Karpas-422 (cell line): ENCODE measurements around the gene SDCBP2. TPM values are rescaled to one million over a fixed set of nuclear protein-coding genes. Genes with fewer than 3 reads are reported as not detected.

Experiments used
- DNase-seq: peaks from one replicate; pipeline ENCODE4 v3.0.0-alpha.2; 2015
- H2AFZ ChIP-seq: fragments of 200-600 bp; sonication (generic); 2 replicates; pipeline ENCODE4 v1.6.1; 2014; ENCODE audit warnings: antibody characterized with exemption, low read length, mixed read lengths
- H3K27ac ChIP-seq: fragments of 200-600 bp; sonication (generic); 2 replicates; pipeline ENCODE4 v1.5.1; 2014; ENCODE audit warnings: mild to moderate bottlenecking, low read length, moderate library complexity
- H3K27me3 ChIP-seq: fragments of 200-600 bp; sonication (generic); 2 replicates; pipeline ENCODE4 v1.6.1; 2014; ENCODE audit warnings: low read length, mixed read lengths
- H3K36me3 ChIP-seq: fragments of 200-600 bp; sonication (generic); 2 replicates; pipeline ENCODE4 v1.6.1; 2014; ENCODE audit warnings: low read length, mixed read lengths; ENCODE audit not compliant: insufficient read depth
- H3K4me1 ChIP-seq: fragments of 200-600 bp; sonication (generic); 2 replicates; pipeline ENCODE4 v1.6.1; 2014; ENCODE audit warnings: mild to moderate bottlenecking, low read length, mixed read lengths
- H3K4me2 ChIP-seq: fragments of 200-600 bp; sonication (generic); 2 replicates; pipeline ENCODE4 v1.6.1; 2014; ENCODE audit warnings: low read length, low read depth, mild to moderate bottlenecking; ENCODE audit not compliant: poor library complexity, severe bottlenecking
- H3K4me3 ChIP-seq: fragments of 200-600 bp; sonication (generic); 2 replicates; pipeline ENCODE4 v1.5.1; 2014; ENCODE audit warnings: mild to moderate bottlenecking, antibody characterized with exemption, low read length, mixed read lengths
- H3K79me2 ChIP-seq: fragments of 200-600 bp; sonication (generic); 2 replicates; pipeline ENCODE4 v1.6.1; 2014; ENCODE audit warnings: mild to moderate bottlenecking, low read length, mixed read lengths
- H3K9ac ChIP-seq: fragments of 200-600 bp; sonication (generic); 2 replicates; pipeline ENCODE4 v1.6.0; 2014; ENCODE audit warnings: low read length
- H3K9me2 ChIP-seq: fragments of 200-600 bp; sonication (generic), shearing (Covaris generic); replicated peaks from 2 replicates; pipeline ENCODE4 v1.6.0; 2014; ENCODE audit warnings: mild to moderate bottlenecking, low read length, moderate library complexity; ENCODE audit not compliant: insufficient read depth
- H3K9me3 ChIP-seq: fragments of 300-700, 200-600 bp; sonication (generic); 2 replicates; pipeline ENCODE4 v1.6.1; 2014; ENCODE audit warnings: low read length, mixed read lengths
- H4K20me1 ChIP-seq: fragments of 200-600 bp; sonication (generic); 2 replicates; pipeline ENCODE4 v1.6.1; 2014; ENCODE audit warnings: mild to moderate bottlenecking, antibody characterized with exemption, low read length, low read depth; ENCODE audit not compliant: insufficient read depth
- total RNA-seq: library from RNA; depleted of rRNA; stranded (reverse); fragments of >200 nt; shearing (Covaris generic); gene quantifications from 2 replicates; pipeline ENCODE4 v1.2.3, GENCODE V29; 2014; ENCODE audit warnings: low replicate concordance; rRNA removed

Gene SDCBP2, protein sequence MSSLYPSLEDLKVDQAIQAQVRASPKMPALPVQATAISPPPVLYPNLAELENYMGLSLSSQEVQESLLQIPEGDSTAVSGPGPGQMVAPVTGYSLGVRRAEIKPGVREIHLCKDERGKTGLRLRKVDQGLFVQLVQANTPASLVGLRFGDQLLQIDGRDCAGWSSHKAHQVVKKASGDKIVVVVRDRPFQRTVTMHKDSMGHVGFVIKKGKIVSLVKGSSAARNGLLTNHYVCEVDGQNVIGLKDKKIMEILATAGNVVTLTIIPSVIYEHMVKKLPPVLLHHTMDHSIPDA
- total RNA-seq: 1.8 TPM in 1 of 2 replicates, not detected in the other

DNA sequence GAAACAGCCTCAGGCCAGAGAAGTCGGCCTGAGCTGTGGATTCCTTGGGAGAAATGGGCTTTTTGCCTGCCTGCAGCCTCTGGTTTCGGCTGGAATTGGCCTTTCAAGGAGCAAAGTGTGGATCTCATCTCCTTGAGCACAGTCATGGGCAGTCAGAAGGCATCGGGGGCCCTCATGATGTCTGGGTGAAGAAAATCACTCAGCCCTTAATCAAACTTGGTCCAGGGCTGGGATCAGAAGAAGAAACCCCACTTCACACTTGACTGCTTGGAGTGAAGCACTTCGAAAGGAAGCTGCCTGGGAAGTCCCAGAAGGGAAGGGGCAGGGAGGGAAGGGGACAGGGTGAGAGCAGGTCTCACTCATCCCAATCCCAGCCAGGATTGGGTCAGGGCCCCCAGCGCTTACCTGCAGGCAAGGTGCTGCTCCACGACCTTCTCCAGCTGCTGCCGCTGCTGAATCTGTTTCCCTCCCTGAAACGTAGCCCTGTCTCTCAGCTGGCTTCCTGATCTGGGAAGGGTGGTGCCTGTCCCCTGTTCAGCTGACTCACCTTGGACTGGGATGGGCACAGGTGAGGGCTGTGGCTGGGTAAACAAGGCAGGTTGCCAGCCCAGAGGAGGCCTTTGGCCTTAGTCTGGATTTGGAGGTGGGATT is at the start of gene SDCBP2:
Gene SDCBP2 (minus strand): TSS at position 460 of the 651 bp plus-strand sequence. CDS start 8,723 bp downstream, outside the sequence.
- H3K4me1 ChIP-seq: peaks cover 31% of the 10 kb centered on the region
- no peak within 1 kb of the TSS for H3K27ac ChIP-seq
- H3K9ac ChIP-seq: no peak within 1 kb of the TSS
- H3K27me3 ChIP-seq: no peaks in the 10 kb centered on the region
- DNase-seq: no peak
- no peak within 1 kb of the TSS for H2AFZ ChIP-seq
- H3K36me3 ChIP-seq: 0 out of 2 replicates have a peak, but pooled peaks cover 10% of the 10 kb centered on the region
- peak within 1 kb of the TSS; percentile 87 for H3K4me2 ChIP-seq
- no peak within 1 kb of the TSS for H3K4me3 ChIP-seq
- peaks cover 14% of the 10 kb centered on the region for H4K20me1 ChIP-seq
- no peaks in the 10 kb centered on the region for H3K9me3 ChIP-seq
- peaks cover 86% of the 10 kb centered on the region for H3K79me2 ChIP-seq
- H3K9me2 ChIP-seq: no peaks in the 10 kb centered on the region

DNA sequence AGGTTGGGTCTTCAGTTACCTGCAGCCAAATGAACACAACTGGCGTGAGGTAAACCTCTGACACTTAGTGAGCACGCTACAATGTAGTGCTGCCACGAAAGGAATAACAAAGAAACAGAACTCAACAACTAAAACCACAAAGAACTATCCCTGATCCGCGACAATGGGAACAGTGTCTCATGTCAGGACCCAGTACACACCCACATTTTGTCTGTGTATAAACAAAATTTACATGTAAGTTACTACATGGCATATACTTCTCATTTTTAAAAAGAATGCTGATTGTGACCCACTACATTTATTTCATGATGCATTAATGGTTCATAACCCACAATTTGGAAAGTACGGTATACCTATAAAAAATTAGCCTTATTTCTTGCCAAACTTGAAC is 49.8 kb upstream of the SDCBP2 start:
- H3K9ac ChIP-seq: no peak overlapping the region
- peaks cover 74% of the 10 kb centered on the region for H3K4me1 ChIP-seq

DNA sequence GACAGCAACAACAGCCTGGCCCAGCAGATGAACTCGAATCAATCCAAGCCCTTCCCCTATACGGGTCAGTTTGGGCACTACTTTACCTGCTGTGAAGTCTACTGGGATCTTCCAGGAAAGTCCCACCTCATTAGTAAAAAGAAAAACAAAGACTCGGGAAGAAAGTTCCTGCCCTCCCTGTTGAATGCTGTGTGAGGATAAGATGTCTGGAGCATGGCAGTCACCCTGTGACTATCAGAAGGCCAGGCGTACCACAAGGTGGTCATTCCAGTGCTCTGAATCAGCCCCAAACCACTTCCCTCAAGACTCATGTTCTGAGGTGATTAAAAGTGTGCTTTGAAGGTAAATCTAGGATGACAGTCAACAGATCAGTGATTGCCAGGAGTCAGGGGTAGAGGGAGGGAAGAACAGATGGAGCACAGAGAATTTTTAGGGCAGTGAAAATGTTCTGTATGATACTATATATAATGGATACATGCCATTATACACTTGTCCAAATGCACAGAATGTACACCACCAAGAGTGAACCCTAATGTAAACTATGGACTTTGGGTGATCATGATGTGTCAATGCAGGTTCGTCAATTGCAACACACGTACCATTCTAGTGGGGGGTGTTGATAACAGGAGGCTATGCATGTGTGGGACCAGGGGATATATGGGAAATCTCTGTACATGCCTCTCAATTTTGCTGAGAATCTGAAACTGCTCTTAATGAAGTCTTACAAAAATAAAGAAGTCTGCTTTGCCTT is 49.2 kb upstream of the SDCBP2 start:
- DNase-seq: no peak
- Histone ChIP-seq H3K27ac (no peak overlapping the region), H3K79me2 (peaks cover 100% of the 10 kb centered on the region), H3K4me1 (peaks cover 70% of the 10 kb centered on the region), H3K4me2 (no peak overlapping the region), H3K4me3 (no peak overlapping the region), H4K20me1 (peaks cover 73% of the 10 kb centered on the region), H3K36me3 (peaks cover 28% of the 10 kb centered on the region), H3K9me3 (no peaks in the 10 kb centered on the region), H3K9me2 (no peaks in the 10 kb centered on the region), H2AFZ (no peak overlapping the region), H3K9ac (no peak overlapping the region; the same call in 1 of the 2 replicates), H3K27me3 (no peaks in the 10 kb centered on the region)

More for the DNA sequence above, 49.8 kb upstream of the SDCBP2 start:
- no peak overlapping the region for H2AFZ ChIP-seq
- no peak overlapping the region for H3K27ac ChIP-seq
- H3K9me3 ChIP-seq: no peaks in the 10 kb centered on the region
- H4K20me1 ChIP-seq: peaks cover 78% of the 10 kb centered on the region
- H3K79me2 ChIP-seq: peaks cover 100% of the 10 kb centered on the region
- no peaks in the 10 kb centered on the region for H3K9me2 ChIP-seq
- no peak for DNase-seq
- H3K36me3 ChIP-seq: peaks cover 23% of the 10 kb centered on the region; the same call in 1 of the 2 replicates
- H3K4me2 ChIP-seq: no peak overlapping the region
- H3K4me3 ChIP-seq: no peak overlapping the region
- H3K27me3 ChIP-seq: no peaks in the 10 kb centered on the region

DNA sequence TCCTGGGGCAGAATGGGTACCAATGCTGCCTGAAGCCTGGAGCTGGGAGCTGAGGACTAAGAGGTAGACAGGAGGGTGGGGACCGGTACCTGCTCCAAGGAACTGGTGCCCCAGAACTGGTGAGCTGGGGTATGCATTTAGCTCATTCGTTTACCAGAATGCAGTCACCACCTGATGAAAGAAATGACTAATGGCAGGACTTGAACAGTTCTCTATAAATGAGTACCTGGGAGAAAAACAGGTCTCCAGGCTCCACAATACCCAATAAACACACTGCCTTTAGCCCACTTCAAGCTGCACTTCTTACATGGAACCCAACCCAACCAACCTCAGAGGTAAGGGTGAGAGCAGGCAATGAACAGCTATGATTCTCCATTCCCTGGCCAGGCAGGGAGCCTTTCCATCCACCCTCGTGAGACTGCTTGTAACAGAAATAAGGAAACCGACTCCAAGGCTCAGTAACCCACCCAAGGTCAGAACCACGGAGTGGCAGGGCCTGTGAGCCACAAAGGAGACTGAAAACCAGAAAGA is 48.5 kb upstream of the SDCBP2 start:
- Histone ChIP-seq H3K36me3 (peaks cover 32% of the 10 kb centered on the region), H3K79me2 (peaks cover 100% of the 10 kb centered on the region), H3K4me2 (peak overlapping the region; percentile 34), H2AFZ (no peak overlapping the region), H4K20me1 (peaks cover 69% of the 10 kb centered on the region), H3K9ac (no peak overlapping the region; the same call in 1 of the 2 replicates), H3K9me2 (no peaks in the 10 kb centered on the region), H3K27ac (peak overlapping the region; percentile 10; the same call in 1 of the 2 replicates), H3K9me3 (no peaks in the 10 kb centered on the region), H3K4me1 (peaks cover 62% of the 10 kb centered on the region), H3K27me3 (no peaks in the 10 kb centered on the region), H3K4me3 (no peak overlapping the region)
- no peak for DNase-seq

DNA sequence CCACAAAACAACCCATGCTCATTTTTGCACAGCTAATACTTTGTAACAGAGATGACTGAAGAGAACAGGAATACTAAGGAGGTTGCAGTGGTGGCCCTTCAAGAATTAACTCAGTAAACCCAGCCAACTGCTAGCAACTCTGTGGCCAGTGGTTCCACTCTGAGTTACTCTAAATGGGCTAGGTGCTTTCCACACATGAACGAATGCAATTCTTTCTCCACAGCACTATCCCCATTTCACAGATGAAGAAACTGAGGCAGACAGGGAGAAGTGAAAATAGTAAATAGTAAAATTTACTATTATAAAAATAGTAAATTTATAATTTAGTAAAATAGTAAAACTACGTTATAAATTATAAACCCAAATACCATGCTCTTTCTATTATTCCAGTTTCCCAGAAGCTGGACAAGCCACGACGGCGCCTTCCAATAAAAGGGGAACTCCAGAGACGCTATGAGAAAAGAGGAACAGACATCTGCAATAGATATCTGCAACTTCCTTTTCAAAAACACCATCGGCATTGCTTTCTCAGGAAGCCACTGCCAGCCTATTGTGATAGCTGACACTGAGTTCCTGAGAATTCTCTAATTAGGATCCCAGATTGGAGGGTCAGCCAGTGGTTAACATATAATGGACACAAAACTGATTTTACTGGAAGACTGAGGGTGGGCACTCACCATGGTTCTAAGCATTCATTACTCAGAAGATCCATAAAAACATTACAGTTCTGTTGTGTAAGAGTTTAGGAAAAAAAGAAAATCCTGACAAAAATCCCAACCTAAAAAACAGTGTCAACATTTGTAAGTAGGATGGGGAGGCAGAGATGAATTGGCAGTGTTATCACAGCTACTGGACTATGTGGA is 47.7 kb upstream of the SDCBP2 start:
- peaks cover 100% of the 10 kb centered on the region for H3K79me2 ChIP-seq
- peak overlapping the region; percentile 10; the same call in 1 of the 2 replicates for H3K27ac ChIP-seq
- no peak overlapping the region for H3K9ac ChIP-seq
- no peaks in the 10 kb centered on the region for H3K9me2 ChIP-seq
- peaks cover 55% of the 10 kb centered on the region for H3K4me1 ChIP-seq
- peaks cover 34% of the 10 kb centered on the region for H3K36me3 ChIP-seq
- H3K4me3 ChIP-seq: no peak overlapping the region
- peak overlapping the region; percentile 34 for H3K4me2 ChIP-seq
- H3K9me3 ChIP-seq: no peaks in the 10 kb centered on the region
- H2AFZ ChIP-seq: no peak overlapping the region
- peaks cover 62% of the 10 kb centered on the region for H4K20me1 ChIP-seq
- DNase-seq: peak; percentile 60
- no peaks in the 10 kb centered on the region for H3K27me3 ChIP-seq

DNA sequence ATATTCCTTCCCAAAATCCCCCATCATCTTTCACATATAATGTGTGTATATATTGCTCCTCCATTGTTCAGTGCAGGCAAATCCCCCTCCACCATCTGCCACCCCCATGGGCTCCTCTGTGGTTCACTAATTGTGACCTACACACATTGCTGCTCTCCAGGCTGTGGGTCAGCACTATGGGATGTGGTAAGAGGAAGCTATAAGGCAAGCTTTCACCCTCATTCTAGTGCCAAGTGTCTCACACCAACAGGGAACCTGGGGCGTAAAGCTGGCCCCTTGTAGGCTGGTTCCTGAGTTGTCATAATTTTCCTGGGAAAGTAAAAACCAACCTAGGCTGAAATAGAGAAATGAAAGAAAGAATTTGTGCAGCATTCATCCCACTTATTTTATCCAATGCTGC is 47.1 kb upstream of the SDCBP2 start:
- H2AFZ ChIP-seq: no peak overlapping the region
- no peaks in the 10 kb centered on the region for H3K9me2 ChIP-seq
- H3K36me3 ChIP-seq: peaks cover 34% of the 10 kb centered on the region
- no peak for DNase-seq
- no peaks in the 10 kb centered on the region for H3K27me3 ChIP-seq
- no peaks in the 10 kb centered on the region for H3K9me3 ChIP-seq
- no peak overlapping the region for H3K4me2 ChIP-seq
- H3K4me3 ChIP-seq: no peak overlapping the region
- peaks cover 50% of the 10 kb centered on the region for H3K4me1 ChIP-seq
- peaks cover 98% of the 10 kb centered on the region for H3K79me2 ChIP-seq
- H3K27ac ChIP-seq: no peak overlapping the region
- no peak overlapping the region for H3K9ac ChIP-seq
- peaks cover 58% of the 10 kb centered on the region for H4K20me1 ChIP-seq

DNA sequence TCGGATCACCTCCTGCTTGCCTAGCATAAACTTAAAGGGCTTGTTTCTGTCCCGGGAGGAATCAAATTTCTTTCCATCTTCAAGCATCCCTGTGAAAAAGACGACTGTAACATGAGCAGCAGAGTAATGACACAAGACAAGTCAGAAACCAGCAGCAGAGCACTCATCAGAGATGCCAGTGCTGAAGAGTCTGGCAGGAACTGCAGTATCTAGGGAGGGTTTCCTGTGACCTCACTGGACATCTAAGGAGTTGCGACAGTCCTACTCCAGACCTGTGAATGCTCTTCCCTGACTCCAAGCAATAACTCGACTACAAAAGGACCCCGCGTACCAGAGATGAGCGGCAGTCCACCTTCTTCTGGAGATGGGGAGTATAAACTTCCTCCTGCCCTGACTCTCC is 46.6 kb upstream of the SDCBP2 start:
- Histone ChIP-seq H3K9me2 (no peaks in the 10 kb centered on the region), H3K27ac (no peak overlapping the region), H4K20me1 (peaks cover 53% of the 10 kb centered on the region), H3K4me2 (no peak overlapping the region), H3K36me3 (peaks cover 39% of the 10 kb centered on the region), H2AFZ (no peak overlapping the region), H3K9me3 (no peaks in the 10 kb centered on the region), H3K4me1 (peaks cover 45% of the 10 kb centered on the region), H3K27me3 (no peaks in the 10 kb centered on the region), H3K9ac (no peak overlapping the region), H3K4me3 (no peak overlapping the region), H3K79me2 (peaks cover 98% of the 10 kb centered on the region)
- no peak for DNase-seq
